CD4-positive, alpha-beta T cell treated with Interleukin-1 beta for 1 hour (primary cell): ENCODE results near the gene NUDT3.
"Not testable (repeated sequence)": the region's sequence is repeated elsewhere in the genome, so short reads cannot be mapped to it uniquely, and the experiment has no call there.

Experiments
- DNase-seq, 2 donors: peaks; one replicate each; pipeline ENCODE4 v3.0.0-alpha.2; 2020 to 2022

NUDT3 gene

DNA sequence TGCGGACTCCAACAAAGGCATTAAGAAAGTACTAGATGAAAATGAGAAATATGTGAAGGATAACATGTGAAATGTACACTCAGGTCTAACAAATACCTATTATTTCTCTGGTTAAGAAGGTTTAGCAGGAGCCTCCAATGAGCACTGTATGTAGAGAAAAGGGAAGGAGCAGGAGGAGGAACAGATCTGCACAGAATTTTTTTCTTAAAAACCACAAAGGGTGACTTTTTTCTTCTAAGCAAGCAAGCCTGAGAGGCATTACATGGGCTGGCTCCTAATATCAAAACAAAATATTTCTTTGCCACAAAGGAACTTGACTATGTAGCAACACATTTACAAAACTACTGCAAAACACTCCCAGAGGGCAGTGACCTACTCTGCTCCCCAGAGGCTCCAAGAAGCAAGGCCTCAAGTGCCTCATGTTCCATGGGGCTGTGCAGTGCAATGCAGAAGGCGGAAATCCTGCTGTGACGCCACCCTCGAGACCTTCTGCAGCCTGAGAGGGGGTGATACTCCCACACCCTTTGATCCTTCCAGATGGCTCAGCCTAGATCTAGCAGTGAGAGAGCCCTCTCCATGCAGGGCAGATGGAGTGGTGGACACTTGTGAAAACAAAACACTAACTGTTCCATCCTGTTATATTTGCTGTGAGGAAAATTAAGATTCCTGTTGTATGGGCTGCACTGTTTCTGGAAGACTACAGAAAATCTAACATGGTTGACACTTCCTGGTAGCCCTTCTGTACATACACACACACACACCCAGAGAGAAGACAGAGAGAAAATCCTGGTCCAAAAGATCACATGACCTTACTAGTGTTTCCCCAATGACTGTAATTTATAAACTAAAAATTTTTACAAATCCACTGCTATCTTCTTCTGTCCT lies 107.7 kb downstream of the NUDT3 start:
- peak; percentile 6 to 54 for DNase-seq

DNA sequence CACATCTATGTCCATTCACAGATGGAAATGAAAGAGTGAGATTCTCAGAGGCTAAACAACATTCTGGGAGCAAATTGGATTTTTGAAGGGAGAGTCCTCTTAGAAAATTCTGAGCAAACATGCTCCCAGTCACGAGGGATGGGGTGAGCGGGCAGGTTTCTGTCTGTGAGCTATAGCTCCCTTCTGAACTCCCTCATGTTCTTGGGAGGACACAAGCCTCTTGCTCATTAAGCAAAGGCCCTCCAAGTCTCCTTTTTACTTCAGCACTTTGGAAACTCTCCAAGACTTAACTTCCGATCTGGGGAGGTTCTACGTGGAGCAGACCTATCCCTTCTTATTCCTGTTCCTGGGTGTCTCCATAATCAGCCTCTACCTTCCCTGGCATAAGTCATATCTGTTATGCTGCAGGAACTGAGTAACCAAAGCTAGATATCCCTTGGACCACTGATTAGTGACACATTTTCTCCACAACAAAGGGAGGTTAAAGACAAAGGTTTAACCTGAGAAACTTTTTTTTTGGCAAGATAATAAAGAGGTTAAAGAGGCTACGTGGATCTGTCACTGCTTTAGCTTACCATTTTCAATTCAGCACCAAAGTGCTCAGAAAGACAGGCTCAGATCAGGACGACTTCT lies 110.7 kb downstream of the NUDT3 start:
- DNase-seq = no peak

DNA sequence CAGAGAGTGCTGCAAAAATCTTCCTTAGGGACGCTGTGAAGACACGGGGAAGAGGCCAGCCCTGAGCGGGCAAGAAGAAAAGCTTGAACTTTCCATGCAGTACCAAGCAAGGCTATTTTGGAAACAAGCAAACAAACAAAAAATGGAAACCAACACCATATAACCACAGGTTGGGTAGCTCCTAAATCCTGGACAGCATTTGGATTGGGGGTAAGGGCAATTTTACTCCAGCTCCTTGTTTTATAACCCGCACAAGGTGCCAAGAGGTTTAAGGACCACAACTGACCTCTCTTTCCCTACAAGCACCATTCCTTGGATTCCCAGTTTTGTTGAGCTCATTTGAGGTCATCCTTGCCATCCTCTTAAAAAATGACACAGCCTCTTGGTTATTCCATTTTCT lies 112.3 kb downstream of the NUDT3 start:
- no peak for DNase-seq

DNA sequence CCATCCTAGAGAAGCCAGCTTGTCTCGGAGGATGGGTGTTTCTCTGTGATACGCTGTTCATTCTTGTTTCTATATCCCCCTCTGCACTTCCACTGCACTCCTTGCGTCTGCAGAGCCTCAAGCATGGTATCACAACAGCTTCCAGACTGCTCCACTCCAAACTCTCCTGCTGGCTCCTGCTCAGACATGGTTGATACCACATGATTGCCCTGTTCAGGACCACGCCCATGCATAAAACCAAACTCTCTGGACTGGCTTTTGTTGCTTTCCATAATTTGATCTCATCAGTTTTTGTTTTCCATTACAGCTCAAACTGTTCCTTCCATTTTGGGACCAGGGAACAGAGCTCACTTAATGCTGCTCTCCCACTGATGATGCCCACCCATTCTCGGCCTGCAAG lies 113.6 kb downstream of the NUDT3 start:
- no peak for DNase-seq

DNA sequence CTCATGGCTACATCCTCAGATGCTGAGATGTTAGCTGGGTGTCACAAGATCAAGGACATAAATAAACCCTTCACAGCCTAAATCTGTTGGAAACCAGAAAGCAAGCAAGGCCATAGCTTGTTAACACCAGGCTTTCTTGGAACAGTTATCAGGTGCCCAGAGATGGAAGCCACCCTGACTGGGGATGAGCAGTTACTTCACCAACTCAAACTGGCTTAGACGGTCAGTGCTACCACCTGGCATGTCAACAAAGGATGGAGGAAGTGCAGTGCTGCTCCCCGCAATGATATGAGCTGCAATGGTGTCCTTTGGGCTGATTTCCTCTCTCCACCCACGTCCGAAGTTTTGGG lies 114.7 kb downstream of the NUDT3 start:
- DNase-seq = no peak

DNA sequence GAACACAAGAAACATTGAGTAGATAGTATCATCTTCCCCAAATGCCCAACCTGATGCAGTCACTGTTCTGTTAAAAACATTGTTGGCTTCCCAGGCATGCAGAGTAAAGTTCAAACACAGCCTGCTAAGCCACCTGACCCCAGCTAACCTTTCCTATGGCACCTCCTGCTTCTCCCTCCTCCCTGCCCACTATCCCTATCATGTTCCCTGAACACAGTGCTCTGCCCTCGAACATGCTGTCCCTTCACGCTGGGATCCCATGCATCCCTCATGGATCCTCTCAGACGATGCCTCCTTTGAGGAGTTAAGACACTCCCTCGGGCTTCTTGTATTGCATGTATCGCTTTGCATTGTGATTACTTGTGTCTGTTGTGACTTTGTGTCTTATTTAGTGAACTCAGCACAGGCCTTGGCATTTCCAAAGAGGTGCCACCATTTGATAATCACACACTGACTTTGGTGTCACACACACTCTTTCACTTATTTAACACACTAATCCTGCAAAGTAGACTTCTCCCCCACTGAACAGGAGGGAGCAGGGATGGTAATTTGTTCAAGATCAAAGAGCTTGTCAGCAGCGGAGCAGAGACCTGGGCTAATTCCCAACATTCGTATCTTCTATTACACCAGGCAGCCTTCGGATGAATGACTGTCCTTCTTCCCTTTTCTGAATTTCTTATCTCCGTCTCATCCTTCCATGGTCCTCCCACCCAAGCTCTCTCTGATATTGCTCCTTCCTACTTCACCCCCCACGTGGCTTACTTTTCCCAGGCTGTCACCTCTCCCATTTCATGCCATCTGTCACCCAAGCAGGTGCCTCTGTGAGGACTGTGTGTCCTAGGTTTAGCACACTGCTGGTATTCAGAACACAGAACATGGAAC lies 115.3 kb downstream of the NUDT3 start:
- DNase-seq = no peak

DNA sequence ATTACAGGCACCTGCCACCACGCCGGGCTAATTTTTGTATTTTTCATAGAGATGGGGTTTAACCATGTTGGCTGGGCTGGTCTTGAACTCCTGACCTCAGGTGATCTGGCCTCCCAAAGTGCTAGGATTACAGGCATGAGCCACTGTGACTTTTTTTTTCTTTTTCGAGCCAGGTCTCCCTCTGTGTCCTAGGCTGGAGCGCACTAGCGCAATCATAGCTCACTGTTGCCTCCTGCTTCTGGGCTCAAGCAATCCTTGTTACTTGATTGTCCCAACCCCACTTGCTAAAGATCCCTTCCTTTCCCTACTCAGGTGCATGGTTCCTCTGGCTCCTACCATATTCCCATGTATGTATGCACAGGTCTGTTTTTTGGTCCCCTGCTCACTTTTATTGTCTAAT lies 116.3 kb downstream of the NUDT3 start:
- DNase-seq = no peak

DNA sequence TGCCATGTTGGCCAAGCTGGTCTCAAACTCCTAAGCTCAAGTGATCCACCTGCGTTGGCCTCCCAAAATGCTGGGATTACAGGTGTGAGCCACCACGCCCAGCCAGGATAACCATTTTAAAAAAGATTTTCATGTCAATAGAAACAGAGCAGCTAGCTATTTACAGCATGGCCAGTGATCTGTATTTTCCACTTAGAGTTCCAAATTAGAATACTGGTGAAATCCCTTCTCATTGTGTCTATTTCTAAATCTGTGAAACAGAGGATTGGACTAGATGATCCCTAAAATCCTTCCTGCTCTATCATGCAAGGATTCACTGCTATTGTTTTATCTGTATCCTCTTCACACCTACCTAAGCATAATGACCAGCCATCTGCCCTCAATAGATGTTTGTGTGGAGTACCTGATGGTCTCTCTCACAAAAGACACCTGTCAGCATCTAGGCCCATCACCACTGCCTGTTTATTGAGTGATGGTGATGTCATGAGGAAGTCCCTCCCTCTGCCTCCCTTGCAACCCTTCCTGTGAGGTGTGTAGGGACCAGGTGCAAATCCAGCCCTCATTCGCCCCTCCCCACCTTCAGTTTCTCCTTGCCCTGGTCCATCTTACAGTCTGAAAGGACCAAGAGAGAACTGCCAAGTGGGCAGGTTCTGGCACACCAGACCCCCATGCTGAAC lies 117.2 kb downstream of the NUDT3 start:
- no peak for DNase-seq

DNA sequence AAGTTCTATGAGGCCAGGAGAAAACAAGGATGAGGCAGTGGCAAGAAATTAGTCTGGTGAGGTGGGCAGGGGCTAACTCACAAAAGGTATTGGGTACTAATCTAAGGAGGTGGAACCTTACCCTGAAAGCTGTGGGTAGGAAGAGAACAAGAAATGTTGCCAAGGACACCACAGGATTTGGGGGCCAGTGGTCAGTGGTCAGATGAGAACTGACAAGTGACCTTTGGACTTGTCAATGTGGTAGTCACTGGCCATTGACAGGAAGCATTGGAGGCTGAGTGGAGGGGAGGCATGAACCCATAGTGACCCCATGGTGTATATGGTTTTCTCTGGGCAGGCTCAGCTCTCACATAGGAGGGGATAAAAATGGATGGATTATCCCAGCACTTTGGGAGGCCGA lies 118.3 kb downstream of the NUDT3 start:
- no peak for DNase-seq

DNA sequence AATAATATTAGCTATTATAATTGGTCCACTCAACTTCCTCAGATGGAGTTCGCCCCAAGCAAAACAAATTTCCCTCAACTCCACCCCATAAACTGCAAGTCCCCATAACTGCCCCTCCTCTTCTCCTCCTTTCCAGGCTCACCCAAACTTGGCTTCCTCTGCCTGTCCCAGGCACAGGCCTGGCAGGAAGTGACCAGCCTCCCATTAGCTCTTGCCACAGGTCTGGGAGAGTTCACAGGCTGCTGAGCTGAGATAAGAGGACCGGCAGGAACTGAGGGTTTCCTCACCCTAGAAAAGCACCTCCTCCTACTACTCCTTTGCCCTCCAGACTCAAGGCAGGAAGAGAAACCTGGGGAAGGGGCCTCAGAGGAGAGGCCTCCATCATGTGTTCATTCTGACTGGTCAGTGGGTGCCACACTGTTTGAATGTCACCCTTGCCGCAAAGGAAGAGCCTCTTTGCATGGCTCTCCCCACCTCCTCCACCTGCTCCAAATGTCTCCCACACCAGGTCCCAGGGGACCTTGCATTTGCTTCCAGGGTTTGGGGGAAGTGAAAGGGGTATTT lies 119.1 kb downstream of the NUDT3 start:
- DNase-seq = peak in 1 of 2 donors; percentile 24

DNA sequence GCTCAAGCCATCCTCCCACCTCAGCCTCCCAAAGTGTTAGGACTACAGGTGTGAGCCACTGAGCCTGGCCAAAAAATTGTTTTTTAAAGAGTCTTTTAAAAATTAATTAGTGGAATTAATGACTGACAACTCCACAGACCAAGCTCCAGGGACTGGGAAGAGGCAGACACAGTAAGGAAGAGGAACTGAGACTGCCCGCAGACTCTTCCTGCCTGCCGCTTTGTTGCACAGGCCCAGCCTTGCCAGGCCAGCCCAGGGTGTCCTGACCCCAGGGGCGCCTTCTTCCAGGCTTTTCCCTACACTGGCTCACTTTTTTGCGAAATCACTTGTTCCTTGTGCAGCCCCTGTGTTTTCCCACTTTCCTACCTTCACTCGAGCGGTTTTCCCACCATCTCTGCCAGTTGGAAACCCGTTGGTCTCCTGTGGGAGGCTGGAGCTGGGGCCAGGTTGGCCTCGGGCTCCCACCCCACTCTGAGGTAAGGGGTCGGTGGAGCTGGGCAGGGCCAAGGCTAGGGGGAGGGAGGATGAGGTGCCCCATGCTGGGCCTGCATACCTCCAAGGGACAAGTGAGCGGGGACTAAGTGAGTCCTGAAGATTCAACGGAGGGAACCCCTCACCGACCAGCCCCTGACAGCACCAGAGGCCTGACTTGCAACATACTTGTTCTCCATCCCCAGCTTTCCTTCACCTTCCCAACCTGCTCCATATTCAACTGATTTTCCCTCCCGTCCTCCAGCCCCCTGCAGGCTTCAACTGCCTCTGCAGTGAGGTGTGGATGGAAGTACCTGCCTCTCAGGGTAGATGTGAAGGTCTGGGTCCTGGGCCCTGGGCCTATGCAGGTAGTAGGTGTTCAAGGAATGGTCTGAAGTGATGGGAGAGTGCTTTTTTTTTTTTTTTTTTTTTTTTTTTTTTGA lies 120.2 kb downstream of the NUDT3 start:
- DNase-seq = peak in 1 of 2 donors; percentile 28

DNA sequence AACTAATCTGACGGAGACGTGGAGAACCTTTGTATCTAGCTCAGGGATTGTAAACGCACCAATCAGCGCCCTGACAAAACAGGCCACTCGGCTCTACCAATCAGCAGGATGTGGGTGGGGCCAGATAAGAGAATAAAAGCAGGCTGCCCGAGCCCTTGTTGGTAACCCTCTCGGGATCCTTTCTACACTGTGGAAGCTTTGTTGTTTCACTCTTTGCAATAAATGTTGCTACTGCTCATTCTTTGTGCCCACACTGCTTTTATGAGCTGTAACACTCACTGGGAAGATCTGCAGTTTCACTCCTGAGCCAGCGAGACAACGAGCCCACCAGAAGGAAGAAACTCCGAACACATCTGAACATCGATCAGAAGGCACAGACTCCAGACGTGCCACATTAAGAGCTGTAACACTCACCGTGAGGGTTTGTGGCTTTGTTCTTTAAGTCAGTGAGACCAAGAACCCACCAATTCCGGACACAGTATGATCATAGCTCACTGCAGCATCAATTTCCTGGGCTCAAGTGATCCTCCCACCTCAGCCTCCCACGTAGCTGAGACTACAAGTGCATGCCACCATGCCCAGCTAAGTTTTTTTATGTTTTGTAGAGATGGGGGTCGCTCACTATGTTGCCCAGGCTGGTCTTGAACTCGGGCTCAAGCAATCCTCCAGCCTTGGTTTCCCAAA lies 122.7 kb downstream of the NUDT3 start:
- DNase-seq = not testable (repeated sequence)

DNA sequence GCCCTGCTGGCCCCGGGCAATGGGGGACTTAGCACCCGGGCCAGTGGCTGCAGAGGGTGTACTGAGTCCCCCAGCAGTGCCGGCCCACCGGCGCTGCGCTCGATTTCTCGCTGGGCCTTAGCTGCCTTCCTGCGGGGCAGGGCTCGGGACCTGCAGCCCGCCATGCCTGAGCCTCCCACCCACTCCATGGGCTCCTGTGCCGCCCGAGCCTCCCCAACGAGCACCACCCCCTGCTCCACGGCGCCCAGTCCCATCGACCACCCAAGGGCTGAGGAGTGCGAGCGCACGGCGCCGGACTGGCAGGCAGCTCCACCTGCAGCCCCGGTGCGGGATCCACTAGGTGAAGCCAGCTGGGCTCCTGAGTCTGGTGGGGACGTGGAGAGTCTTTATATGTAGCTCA lies 123.3 kb downstream of the NUDT3 start:
- DNase-seq = not testable (repeated sequence)

DNA sequence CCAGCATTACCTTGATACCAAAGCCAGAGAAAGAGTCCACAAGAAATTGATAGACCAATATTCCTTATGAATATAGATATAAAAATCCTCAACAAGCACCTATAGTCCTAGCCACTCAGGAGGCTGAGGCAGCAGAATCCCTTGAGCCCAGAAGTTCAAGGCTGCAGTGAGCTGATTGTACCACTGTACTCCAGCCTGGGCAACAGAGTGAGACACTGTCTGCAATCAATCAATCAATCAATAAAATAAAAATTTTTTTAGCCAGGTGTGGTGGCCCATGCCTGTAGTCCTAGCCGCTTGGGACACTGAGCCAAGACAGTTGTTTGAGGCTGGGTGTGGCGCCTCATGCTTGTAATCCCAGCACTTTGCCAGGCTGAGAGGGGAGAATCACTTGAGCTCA lies 124.7 kb downstream of the NUDT3 start:
- DNase-seq = no peak

DNA sequence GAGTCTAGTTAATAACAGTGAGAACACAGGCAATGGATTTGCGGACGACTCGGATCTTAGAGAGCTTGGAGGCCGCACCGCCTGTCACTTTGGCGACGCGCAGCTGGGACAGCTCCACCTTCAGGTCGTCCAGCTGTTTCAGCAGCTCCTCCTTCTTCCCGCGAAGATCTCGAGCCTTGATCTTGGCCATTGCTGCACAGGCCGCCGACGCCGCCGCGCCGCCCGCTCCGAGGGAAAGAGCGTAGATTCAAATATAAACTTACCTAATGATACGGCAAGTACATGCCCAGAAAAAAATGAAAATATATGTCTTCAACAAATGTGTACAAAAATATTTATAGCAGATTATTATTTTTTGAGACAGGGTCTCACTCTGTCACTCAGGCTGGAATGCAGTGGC lies 129.0 kb downstream of the NUDT3 start:
- not testable (repeated sequence) for DNase-seq

DNA sequence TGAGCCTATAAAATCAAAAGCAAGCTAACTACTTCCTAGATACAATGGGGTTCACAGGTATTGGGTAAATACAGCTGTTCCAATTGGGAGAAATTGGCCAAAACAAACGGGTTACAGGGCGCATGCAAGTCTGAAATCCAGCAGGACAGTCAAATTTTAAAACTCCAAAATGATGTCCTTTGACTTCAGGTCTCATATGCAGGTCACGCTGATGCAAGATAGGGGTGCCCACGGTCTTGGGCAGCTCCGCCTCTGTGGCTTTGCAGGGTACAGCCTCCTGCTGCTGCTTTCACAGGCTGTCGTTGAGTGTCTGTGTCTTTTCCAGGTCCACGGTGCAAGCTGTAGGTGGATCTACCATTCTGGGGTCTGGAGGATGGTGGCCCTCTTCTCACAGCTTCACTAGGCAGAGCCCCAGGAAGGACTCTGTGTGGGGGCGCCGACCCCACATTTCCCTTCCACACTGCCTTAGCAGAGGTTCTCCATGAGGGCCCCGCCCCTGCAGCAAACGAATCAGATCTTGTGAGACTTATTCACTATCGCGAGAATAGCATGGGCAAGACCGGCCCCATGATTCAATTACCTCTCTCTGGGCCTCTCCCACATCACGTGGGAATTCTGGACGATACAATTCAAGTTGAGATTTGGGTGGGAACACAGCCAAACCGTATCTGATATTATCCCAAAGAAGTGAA lies 131.7 kb downstream of the NUDT3 start:
- DNase-seq = no peak

DNA sequence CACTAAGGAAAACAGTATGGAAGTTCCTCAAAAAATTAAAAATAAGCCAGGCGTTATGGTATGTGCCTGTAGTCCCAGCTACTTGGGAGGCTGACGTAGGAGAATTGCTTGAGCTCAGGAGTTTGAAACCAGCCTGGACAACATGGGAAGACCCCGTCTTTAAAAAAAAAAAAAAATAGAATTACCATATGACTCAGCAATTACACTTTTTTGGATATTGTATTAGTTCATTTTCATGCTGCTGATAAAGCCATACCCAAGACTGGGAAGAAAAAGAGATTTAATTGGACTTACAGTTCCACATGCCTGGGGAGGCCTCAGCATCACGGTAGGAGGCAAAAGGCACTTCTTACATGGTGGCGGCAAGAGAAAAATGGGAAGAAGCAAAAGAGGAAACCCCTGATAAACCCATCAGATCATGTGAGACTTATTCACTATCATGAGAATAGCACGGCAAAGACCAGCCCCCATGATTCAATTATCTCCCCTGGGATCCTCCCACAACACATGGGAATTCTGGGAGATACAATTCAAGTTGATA lies 132.9 kb downstream of the NUDT3 start:
- DNase-seq = no peak

DNA sequence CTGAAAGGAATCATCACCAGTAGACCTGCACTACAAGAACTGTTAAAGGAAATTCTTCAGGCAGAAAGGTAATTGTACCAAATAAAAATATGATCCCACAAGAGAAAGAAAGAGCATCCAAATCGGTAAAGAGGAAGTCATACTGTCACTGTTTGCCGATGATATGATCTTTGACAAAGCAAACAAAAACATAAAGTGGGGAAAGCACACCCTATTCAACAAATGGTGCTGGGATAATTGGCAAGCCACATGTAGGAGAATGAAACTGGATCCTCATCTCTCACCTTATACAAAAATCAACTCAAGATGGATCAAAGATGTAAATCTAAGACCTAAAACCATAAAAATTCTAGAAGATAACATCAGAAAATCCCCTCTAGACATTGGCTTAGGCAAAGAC lies 140.1 kb downstream of the NUDT3 start:
- DNase-seq = not testable (repeated sequence)

DNA sequence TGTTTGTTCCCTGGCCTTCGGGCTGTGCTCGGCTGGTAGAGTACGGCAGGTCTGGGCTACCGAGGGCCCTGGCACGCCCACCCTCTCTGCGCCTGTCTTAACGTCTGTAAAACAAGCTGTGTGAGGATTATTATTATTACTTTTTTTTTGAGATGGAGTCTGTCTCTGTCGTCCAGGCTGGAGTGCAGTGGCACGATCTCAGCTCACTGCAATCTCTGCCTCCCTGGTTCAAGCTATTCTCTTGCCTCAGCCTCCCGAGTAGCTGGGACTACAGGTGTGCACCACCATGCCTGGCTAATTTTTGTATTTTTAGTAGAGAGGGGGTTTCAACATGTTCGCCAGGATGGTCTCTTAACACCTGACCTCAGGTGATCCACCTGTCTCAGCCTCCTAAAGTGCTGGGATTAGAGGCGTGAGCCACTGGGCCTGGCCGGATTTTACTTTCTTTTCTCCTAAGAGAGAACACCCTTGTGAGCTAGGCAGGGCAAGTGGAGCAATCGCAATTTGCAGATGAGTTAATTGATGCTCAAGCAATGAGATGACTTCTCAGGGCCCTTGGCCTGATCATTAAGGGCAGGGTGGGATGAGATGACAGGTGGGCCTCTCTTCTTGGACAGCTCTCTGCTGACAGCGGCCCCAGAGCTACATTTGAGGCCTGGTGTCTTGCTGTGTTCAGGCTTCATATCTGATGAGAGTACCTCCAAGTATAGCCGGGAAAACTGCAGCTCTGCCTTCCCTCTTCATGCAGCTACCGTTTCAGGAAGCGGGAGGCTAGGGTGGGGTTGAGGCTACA lies 142.8 kb downstream of the NUDT3 start:
- no peak for DNase-seq
